HG02852 (cell line): ENCODE measurements around the gene LIN9.

Experiments used
- ATAC-seq: cut with Tn5 transposase; IDR thresholded peaks from one replicate; pipeline ENCODE4 v1.9.1; 2021; ENCODE audit warnings: mild to moderate bottlenecking, moderate library complexity; ENCODE audit not compliant: unreplicated experiment

The LIN9 gene

DNA sequence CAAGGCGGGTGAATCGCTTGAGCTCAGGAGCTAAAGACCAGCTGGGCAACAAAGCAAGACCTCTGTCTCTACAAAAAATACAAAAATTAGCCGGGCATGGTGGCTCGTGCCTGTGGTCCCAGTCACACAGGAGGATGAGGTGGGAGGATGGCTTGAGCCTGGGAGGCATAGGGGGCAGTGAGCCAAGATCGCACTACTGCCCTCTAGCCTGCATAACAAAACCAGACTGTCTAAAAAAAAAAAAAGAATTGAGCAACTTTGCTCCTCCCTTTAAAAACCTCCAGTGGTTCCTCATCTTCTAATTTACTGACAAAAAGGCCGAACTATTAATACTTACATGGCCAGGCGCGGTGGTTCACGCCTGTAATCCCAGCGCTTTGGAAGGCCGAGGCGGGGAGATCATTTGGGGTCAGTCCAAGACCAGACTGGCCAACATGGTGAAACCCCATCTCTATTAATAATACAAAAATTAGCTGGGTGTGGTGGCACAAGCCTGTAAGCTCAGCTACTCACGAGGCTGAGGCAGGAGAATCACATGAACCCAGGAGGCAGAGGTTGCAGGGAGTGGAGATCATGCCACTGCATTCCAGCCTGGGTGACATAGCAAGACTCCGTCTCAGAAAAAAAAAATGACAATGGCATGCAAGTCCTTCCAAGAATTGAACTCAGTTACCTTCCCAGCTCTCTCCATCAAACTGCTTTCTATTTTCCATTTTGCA lies 126.8 kb downstream of the LIN9 start:
- no peak for ATAC-seq
